Measurements from ENCODE around the gene PERM1.

The PERM1 gene

GRCh38 chr1:945688-946556, 36.0 kb downstream of the PERM1 start:
- no peak overlapping the region for H3K4me3 ChIP-seq (ENCODE audit: low read length)
- H3K27ac ChIP-seq (ENCODE audit: low read depth, low read length), result no peak overlapping the region
- no peaks in the 10 kb centered on the region for H3K9me3 ChIP-seq (ENCODE audit: control insufficient read depth, insufficient read depth, low read length)
- H3K27me3 ChIP-seq (ENCODE audit: control insufficient read depth, low read length), result peaks cover 23% of the 10 kb centered on the region
- peaks cover 10% of the 10 kb centered on the region for H3K4me1 ChIP-seq (ENCODE audit: control insufficient read depth, low read length)
- no peaks in the 10 kb centered on the region for H3K79me2 ChIP-seq (ENCODE audit: control insufficient read depth, low read length)
- peaks cover 52% of the 10 kb centered on the region for H3K36me3 ChIP-seq (ENCODE audit: control insufficient read depth, low read length)
- H4K20me1 ChIP-seq (ENCODE audit: control insufficient read depth, insufficient read depth, low read depth, low read length), result peaks cover 7% of the 10 kb centered on the region
- H3K4me2 ChIP-seq (ENCODE audit: low read length), result no peak overlapping the region
- TF ChIP-seq EZH2phosphoT487 (IDR thresholded peaks at IDR 0.05; ENCODE audit: borderline replicate concordance, low read length) (no peak), CTCF (IDR thresholded peaks at IDR 0.05; ENCODE audit: low read depth, low read length, poor library complexity, severe bottlenecking) (no peak)
- H3K9me2 ChIP-seq (replicated peaks; ENCODE audit: control insufficient read depth, low read length), result no peaks in the 10 kb centered on the region
- H3F3A ChIP-seq (ENCODE audit: control insufficient read depth, insufficient read depth), result no peaks in the 10 kb centered on the region

GRCh38 chr1:944341-945325, 37.3 kb downstream of the PERM1 start:
- Histone ChIP-seq H3K9me2 (replicated peaks; ENCODE audit: control insufficient read depth, low read length) (no peaks in the 10 kb centered on the region), H4K20me1 (ENCODE audit: control insufficient read depth, insufficient read depth, low read depth, low read length) (peaks cover 9% of the 10 kb centered on the region), H3K4me2 (ENCODE audit: low read length) (no peak overlapping the region), H3K27ac (ENCODE audit: low read depth, low read length) (no peak overlapping the region), H3F3A (ENCODE audit: control insufficient read depth, insufficient read depth) (no peaks in the 10 kb centered on the region), H3K36me3 (ENCODE audit: control insufficient read depth, low read length) (peaks cover 39% of the 10 kb centered on the region), H3K9me3 (ENCODE audit: control insufficient read depth, insufficient read depth, low read length) (no peaks in the 10 kb centered on the region), H3K4me1 (ENCODE audit: control insufficient read depth, low read length) (peaks cover 20% of the 10 kb centered on the region), H3K27me3 (ENCODE audit: control insufficient read depth, low read length) (peaks cover 34% of the 10 kb centered on the region), H3K4me3 (ENCODE audit: low read length) (no peak overlapping the region), H3K79me2 (ENCODE audit: control insufficient read depth, low read length) (no peaks in the 10 kb centered on the region)
- TF ChIP-seq CTCF (IDR thresholded peaks at IDR 0.05; ENCODE audit: low read depth, low read length, poor library complexity, severe bottlenecking), result no peak
- TF ChIP-seq EZH2phosphoT487 (IDR thresholded peaks at IDR 0.05; ENCODE audit: borderline replicate concordance, low read length), result no peak

- Histone ChIP-seq H3K4me3 (ENCODE audit: low read length) (no peak overlapping the region), H3K27ac (ENCODE audit: low read depth, low read length) (no peak overlapping the region), H3K79me2 (ENCODE audit: control insufficient read depth, low read length) (no peaks in the 10 kb centered on the region), H3K9me2 (replicated peaks; ENCODE audit: control insufficient read depth, low read length) (no peaks in the 10 kb centered on the region), H4K20me1 (ENCODE audit: control insufficient read depth, insufficient read depth, low read depth, low read length) (peaks cover 9% of the 10 kb centered on the region), H3K4me2 (ENCODE audit: low read length) (no peak overlapping the region), H3F3A (ENCODE audit: control insufficient read depth, insufficient read depth) (no peaks in the 10 kb centered on the region), H3K4me1 (ENCODE audit: control insufficient read depth, low read length) (peaks cover 20% of the 10 kb centered on the region), H3K36me3 (ENCODE audit: control insufficient read depth, low read length) (peaks cover 31% of the 10 kb centered on the region), H3K27me3 (ENCODE audit: control insufficient read depth, low read length) (peaks cover 43% of the 10 kb centered on the region), H3K9me3 (ENCODE audit: control insufficient read depth, insufficient read depth, low read length) (no peaks in the 10 kb centered on the region)
- no peak for TF ChIP-seq CTCF (IDR thresholded peaks at IDR 0.05; ENCODE audit: low read depth, low read length, poor library complexity, severe bottlenecking)
- TF ChIP-seq EZH2phosphoT487 (IDR thresholded peaks at IDR 0.05; ENCODE audit: borderline replicate concordance, low read length), result no peak
These were observed 38.1 kb downstream of the PERM1 start for GRCh38 chr1:943545-944340.

Measured in DOHH2 (cell line).